Activated naive CD8-positive, alpha-beta T cell treated with anti-CD3 and anti-CD28 coated beads, Interleukin-2, amount 10 ng/mL, durations not matched to agents 7 days and 5 days (primary cell): ENCODE results near the gene DLX1. TPM values are rescaled to one million over a fixed set of nuclear protein-coding genes. Genes with fewer than 3 reads are reported as not detected.

Source experiments
- ATAC-seq: fragments of 150-1000 bp; cut with Tn5 transposase; one replicate; pipeline ENCODE4 v1.10.0; 2021; ENCODE audit warnings: low read depth, moderate library complexity
- POLR2A ChIA-PET: fragments of 350-600 bp; sonication (Branson Sonifier 250); formaldehyde crosslinking; loops from one replicate; lab custom pipeline; 2021; ENCODE audit warnings: antibody characterized with exemption; lab: Charles Lee
- DNase-seq: peaks from one replicate; pipeline ENCODE4 v3.0.0; 2021
- H3K27ac Mint-ChIP-seq: one replicate; pipeline ENCODE4 v1.8.0; 2022; ENCODE audit warnings: mild to moderate bottlenecking, mixed read lengths
- H3K27me3 Mint-ChIP-seq: one replicate; pipeline ENCODE4 v1.8.0; 2022; ENCODE audit warnings: mild to moderate bottlenecking, moderate library complexity, mixed read lengths
- H3K36me3 Mint-ChIP-seq: one replicate; pipeline ENCODE4 v1.8.0; 2021; ENCODE audit warnings: mild to moderate bottlenecking, mixed read lengths
- H3K4me1 Mint-ChIP-seq: one replicate; pipeline ENCODE4 v1.8.0; 2021; ENCODE audit warnings: mixed read lengths
- H3K4me3 Mint-ChIP-seq: one replicate; pipeline ENCODE4 v1.8.0; 2022; ENCODE audit warnings: mild to moderate bottlenecking, moderate library complexity, mixed read lengths
- H3K9me3 Mint-ChIP-seq: one replicate; pipeline ENCODE4 v1.8.0; 2021; ENCODE audit warnings: mixed read lengths
- total RNA-seq, 2 experiments: library from RNA; stranded (reverse); gene quantifications; one replicate each; pipeline ENCODE4 v1.2.3, GENCODE V29; 2021

The DLX1 gene
- total RNA-seq = not detected

GRCh38 chr2:172085460-172086159 is at the start of gene DLX1:
Gene DLX1, plus strand, starts transcription at chr2:172085507. Its CDS starts 171 bp downstream, at chr2:172085678.
- H3K27ac Mint-ChIP-seq = peak within 1 kb of the TSS; percentile 56
- peak within 1 kb of the TSS; percentile 84 for H3K4me3 Mint-ChIP-seq
- H3K9me3 Mint-ChIP-seq = no peaks in the 10 kb centered on the region
- POLR2A ChIA-PET = interaction anchor here (1.2 to 1.3 kb wide), 2 partner anchors 11 to 16 kb away, joined by 3 to 5 read pairs; no protein-coding TSS in a partner anchor
- H3K4me1 Mint-ChIP-seq = peaks cover 53% of the 10 kb centered on the region
- peak; percentile 47 for DNase-seq
- peak; percentile 4 for ATAC-seq
- peaks cover 2% of the 10 kb centered on the region for H3K36me3 Mint-ChIP-seq
- H3K27me3 Mint-ChIP-seq = peaks cover 98% of the 10 kb centered on the region

- no peak overlapping the region for H3K27ac Mint-ChIP-seq
- DNase-seq (no peak), ATAC-seq (no peak)
- no peaks in the 10 kb centered on the region for H3K9me3 Mint-ChIP-seq
- H3K36me3 Mint-ChIP-seq = no peaks in the 10 kb centered on the region
- H3K4me1 Mint-ChIP-seq = peaks cover 1% of the 10 kb centered on the region
- POLR2A ChIA-PET = no interaction called here
- peaks cover 2% of the 10 kb centered on the region for H3K27me3 Mint-ChIP-seq
- no peak overlapping the region for H3K4me3 Mint-ChIP-seq
These were observed 47.2 kb upstream of the DLX1 start for GRCh38 chr2:172038121-172038520.

GRCh38 chr2:172038604-172039003 is 46.7 kb upstream of the DLX1 start:
- Mint-ChIP-seq H3K4me1 (peaks cover 1% of the 10 kb centered on the region), H3K27me3 (peaks cover 2% of the 10 kb centered on the region), H3K4me3 (no peak overlapping the region), H3K9me3 (no peaks in the 10 kb centered on the region), H3K27ac (no peak overlapping the region), H3K36me3 (no peaks in the 10 kb centered on the region)
- POLR2A ChIA-PET = no interaction called here
- no peak for ATAC-seq
- DNase-seq = no peak

GRCh38 chr2:172039011-172039704 is 46.1 kb upstream of the DLX1 start:
- Mint-ChIP-seq H3K9me3 (no peaks in the 10 kb centered on the region), H3K4me1 (peaks cover 1% of the 10 kb centered on the region), H3K27ac (no peak overlapping the region), H3K27me3 (peaks cover 2% of the 10 kb centered on the region), H3K36me3 (no peaks in the 10 kb centered on the region), H3K4me3 (no peak overlapping the region)
- DNase-seq (no peak), ATAC-seq (no peak)
- POLR2A ChIA-PET = no interaction called here

- Mint-ChIP-seq H3K4me1 (peaks cover 1% of the 10 kb centered on the region), H3K36me3 (no peaks in the 10 kb centered on the region), H3K27me3 (peaks cover 2% of the 10 kb centered on the region), H3K4me3 (no peak overlapping the region), H3K9me3 (no peaks in the 10 kb centered on the region), H3K27ac (no peak overlapping the region)
- ATAC-seq = no peak
- DNase-seq = no peak
- POLR2A ChIA-PET = no interaction called here
These were observed 45.0 kb upstream of the DLX1 start for GRCh38 chr2:172040311-172040710.

- H3K9me3 Mint-ChIP-seq = no peaks in the 10 kb centered on the region
- peaks cover 3% of the 10 kb centered on the region for H3K27me3 Mint-ChIP-seq
These were observed 39.1 kb upstream of the DLX1 start for GRCh38 chr2:172046080-172046678.

GRCh38 chr2:172046866-172047565 is 38.3 kb upstream of the DLX1 start:
- Mint-ChIP-seq H3K4me1 (peaks cover 3% of the 10 kb centered on the region), H3K27ac (no peak overlapping the region), H3K27me3 (peaks cover 3% of the 10 kb centered on the region), H3K9me3 (no peaks in the 10 kb centered on the region), H3K36me3 (peaks cover 2% of the 10 kb centered on the region), H3K4me3 (no peak overlapping the region)
- DNase-seq (no peak), ATAC-seq (no peak)
- POLR2A ChIA-PET = no interaction called here

More at GRCh38 chr2:172046080-172046678, 39.1 kb upstream of the DLX1 start:
- H3K36me3 Mint-ChIP-seq = peaks cover 2% of the 10 kb centered on the region
- peaks cover 3% of the 10 kb centered on the region for H3K4me1 Mint-ChIP-seq
- ATAC-seq = no peak
- no peak overlapping the region for H3K27ac Mint-ChIP-seq
- DNase-seq = no peak
- no peak overlapping the region for H3K4me3 Mint-ChIP-seq
- POLR2A ChIA-PET = no interaction called here

- H3K4me1 Mint-ChIP-seq = peaks cover 3% of the 10 kb centered on the region
- H3K27ac Mint-ChIP-seq = no peak overlapping the region
- POLR2A ChIA-PET = no interaction called here
- no peak for DNase-seq
- H3K36me3 Mint-ChIP-seq = peaks cover 2% of the 10 kb centered on the region
- H3K4me3 Mint-ChIP-seq = no peak overlapping the region
- no peaks in the 10 kb centered on the region for H3K9me3 Mint-ChIP-seq
- ATAC-seq = no peak
- H3K27me3 Mint-ChIP-seq = peaks cover 5% of the 10 kb centered on the region
These were observed 37.5 kb upstream of the DLX1 start for GRCh38 chr2:172047566-172048507.

- Mint-ChIP-seq H3K27me3 (peaks cover 8% of the 10 kb centered on the region), H3K27ac (no peak overlapping the region), H3K36me3 (peaks cover 2% of the 10 kb centered on the region), H3K4me3 (no peak overlapping the region), H3K4me1 (peaks cover 3% of the 10 kb centered on the region), H3K9me3 (no peaks in the 10 kb centered on the region)
- no peak for ATAC-seq
- POLR2A ChIA-PET = no interaction called here
- DNase-seq = no peak
These were observed 36.5 kb upstream of the DLX1 start for GRCh38 chr2:172048508-172049503.

- DNase-seq (no peak), ATAC-seq (no peak)
- H3K9me3 Mint-ChIP-seq = no peaks in the 10 kb centered on the region
- H3K27ac Mint-ChIP-seq = no peak overlapping the region
- peaks cover 3% of the 10 kb centered on the region for H3K4me1 Mint-ChIP-seq
- H3K27me3 Mint-ChIP-seq = peaks cover 8% of the 10 kb centered on the region
- H3K4me3 Mint-ChIP-seq = no peak overlapping the region
- H3K36me3 Mint-ChIP-seq = peaks cover 2% of the 10 kb centered on the region
- POLR2A ChIA-PET = no interaction called here
These were observed 35.7 kb upstream of the DLX1 start for GRCh38 chr2:172049567-172050120.

- Mint-ChIP-seq H3K27me3 (peaks cover 8% of the 10 kb centered on the region), H3K36me3 (peaks cover 2% of the 10 kb centered on the region), H3K4me3 (no peak overlapping the region), H3K4me1 (peaks cover 3% of the 10 kb centered on the region), H3K9me3 (no peaks in the 10 kb centered on the region), H3K27ac (no peak overlapping the region)
- DNase-seq (no peak), ATAC-seq (no peak)
- POLR2A ChIA-PET = no interaction called here
These were observed 34.7 kb upstream of the DLX1 start for GRCh38 chr2:172050479-172051125.
